Fibroblast of villous mesenchyme (primary cell): Measurements from ENCODE around the gene IRAK1. TPM values are rescaled to one million over a fixed set of nuclear protein-coding genes. Genes with fewer than 3 reads are reported as not detected.
A peak's percentile ranks its signal among the peaks of the same experiment; 100 is the strongest.

ENCODE experiments used
- DNase-seq: peaks from one replicate; pipeline ENCODE4 v3.0.0-alpha.2; 2010; ENCODE audit warnings: low read depth
- H3K4me3 ChIP-seq: 2 replicates; pipeline ENCODE4 v1.5.1; 2011; ENCODE audit warnings: low read depth, mild to moderate bottlenecking, low read length
- CTCF ChIP-seq: IDR thresholded peaks from 2 replicates; pipeline ENCODE4 v1.5.1; 2012; ENCODE audit warnings: low read depth, mild to moderate bottlenecking, low read length; ENCODE audit not compliant: insufficient read depth
- total RNA-seq: library from RNA; depleted of rRNA; stranded (reverse); fragments of >200 nt; gene quantifications from 2 replicates; pipeline ENCODE4 v1.2.3, GENCODE V29; 2012

IRAK1 gene
- total RNA-seq, 1 donor: 62.6 TPM

GRCh38 chrX:154059231-154059630 is 39.5 kb upstream of the IRAK1 start:
- no peak overlapping the region for H3K4me3 ChIP-seq
- no peak for TF ChIP-seq CTCF
- peak; percentile 48 for DNase-seq

GRCh38 chrX:154058214-154058997 is 38.7 kb upstream of the IRAK1 start:
- H3K4me3 ChIP-seq: no peak overlapping the region
- TF ChIP-seq CTCF: no peak
- DNase-seq: no peak

GRCh38 chrX:154057791-154058190 is 38.1 kb upstream of the IRAK1 start:
- DNase-seq: no peak
- no peak for TF ChIP-seq CTCF
- no peak overlapping the region for H3K4me3 ChIP-seq

GRCh38 chrX:154056770-154057241 is 37.1 kb upstream of the IRAK1 start:
- TF ChIP-seq CTCF: no peak
- no peak overlapping the region for H3K4me3 ChIP-seq
- peak; percentile 50 for DNase-seq

GRCh38 chrX:154051201-154051810 is 31.6 kb upstream of the IRAK1 start:
- no peak overlapping the region for H3K4me3 ChIP-seq
- peak; percentile 77 for TF ChIP-seq CTCF
- peak; percentile 73 for DNase-seq

GRCh38 chrX:154050113-154050495 is 30.4 kb upstream of the IRAK1 start:
- DNase-seq: no peak
- H3K4me3 ChIP-seq: no peak overlapping the region
- no peak for TF ChIP-seq CTCF
